Measurements from ENCODE around the gene CDH4.

DNA sequence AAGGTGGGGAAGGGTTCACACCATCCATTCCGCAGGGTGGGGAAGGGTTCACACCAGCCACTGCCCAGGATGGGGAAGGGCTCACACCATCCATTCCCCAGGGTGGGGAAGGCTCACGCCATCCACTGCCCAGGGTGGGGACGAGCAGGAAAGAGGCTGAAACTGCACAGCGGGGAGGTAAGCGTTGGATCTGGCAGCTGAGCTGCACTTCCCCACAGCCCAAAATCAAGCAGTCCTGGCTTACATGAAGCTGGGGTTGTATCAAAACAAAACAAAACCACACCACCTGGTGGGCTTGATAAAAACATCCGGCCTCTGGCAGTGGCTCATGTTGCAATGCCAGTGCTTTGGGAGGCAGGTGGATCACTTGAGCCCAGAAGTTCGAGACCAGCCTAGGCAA lies 545.1 kb downstream of the CDH4 start:
- TF ChIP-seq NFYB (IDR thresholded peaks at IDR 0.05; ENCODE audit: extremely low read depth, insufficient read length) (no peak), MTA3 (IDR thresholded peaks at IDR 0.05; ENCODE audit: borderline replicate concordance) (no peak), TAF1 (IDR thresholded peaks at IDR 0.05; ENCODE audit: control insufficient read depth, extremely low read depth, insufficient read depth, low read length, severe bottlenecking) (no peak), MXI1 (IDR thresholded peaks at IDR 0.05; ENCODE audit: low read depth, low read length) (no peak), STAG1 (CRISPR knock-in tag; IDR thresholded peaks at IDR 0.05; ENCODE audit: borderline replicate concordance) (no peak), SLC30A9 (CRISPR knock-in tag; IDR thresholded peaks at IDR 0.05) (no peak)
- TF ChIP-seq, protein P1, sequence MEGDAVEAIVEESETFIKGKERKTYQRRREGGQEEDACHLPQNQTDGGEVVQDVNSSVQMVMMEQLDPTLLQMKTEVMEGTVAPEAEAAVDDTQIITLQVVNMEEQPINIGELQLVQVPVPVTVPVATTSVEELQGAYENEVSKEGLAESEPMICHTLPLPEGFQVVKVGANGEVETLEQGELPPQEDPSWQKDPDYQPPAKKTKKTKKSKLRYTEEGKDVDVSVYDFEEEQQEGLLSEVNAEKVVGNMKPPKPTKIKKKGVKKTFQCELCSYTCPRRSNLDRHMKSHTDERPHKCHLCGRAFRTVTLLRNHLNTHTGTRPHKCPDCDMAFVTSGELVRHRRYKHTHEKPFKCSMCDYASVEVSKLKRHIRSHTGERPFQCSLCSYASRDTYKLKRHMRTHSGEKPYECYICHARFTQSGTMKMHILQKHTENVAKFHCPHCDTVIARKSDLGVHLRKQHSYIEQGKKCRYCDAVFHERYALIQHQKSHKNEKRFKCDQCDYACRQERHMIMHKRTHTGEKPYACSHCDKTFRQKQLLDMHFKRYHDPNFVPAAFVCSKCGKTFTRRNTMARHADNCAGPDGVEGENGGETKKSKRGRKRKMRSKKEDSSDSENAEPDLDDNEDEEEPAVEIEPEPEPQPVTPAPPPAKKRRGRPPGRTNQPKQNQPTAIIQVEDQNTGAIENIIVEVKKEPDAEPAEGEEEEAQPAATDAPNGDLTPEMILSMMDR (IDR thresholded peaks at IDR 0.05 in 2 of 3, conservative IDR thresholded peaks at IDR 0.05 in 1 of 3; ENCODE audit: insufficient read depth in 2 of 3, low read depth in 1 of 3, low read length in 3 of 3) = 0 out of 6 replicates have a peak, but pooled peaks of 1 of the 3 experiments have one; percentile 3
